GM19463 (cell line): ENCODE results near the gene MIGA2.
"Not testable (repeated sequence)": the region's sequence is repeated elsewhere in the genome, so short reads cannot be mapped to it uniquely, and the experiment has no call there.

ENCODE experiments used
- ATAC-seq: cut with Tn5 transposase; IDR thresholded peaks from one replicate; pipeline ENCODE4 v1.9.1; 2021; ENCODE audit warnings: mild to moderate bottlenecking, moderate library complexity; ENCODE audit not compliant: unreplicated experiment

Gene MIGA2

DNA sequence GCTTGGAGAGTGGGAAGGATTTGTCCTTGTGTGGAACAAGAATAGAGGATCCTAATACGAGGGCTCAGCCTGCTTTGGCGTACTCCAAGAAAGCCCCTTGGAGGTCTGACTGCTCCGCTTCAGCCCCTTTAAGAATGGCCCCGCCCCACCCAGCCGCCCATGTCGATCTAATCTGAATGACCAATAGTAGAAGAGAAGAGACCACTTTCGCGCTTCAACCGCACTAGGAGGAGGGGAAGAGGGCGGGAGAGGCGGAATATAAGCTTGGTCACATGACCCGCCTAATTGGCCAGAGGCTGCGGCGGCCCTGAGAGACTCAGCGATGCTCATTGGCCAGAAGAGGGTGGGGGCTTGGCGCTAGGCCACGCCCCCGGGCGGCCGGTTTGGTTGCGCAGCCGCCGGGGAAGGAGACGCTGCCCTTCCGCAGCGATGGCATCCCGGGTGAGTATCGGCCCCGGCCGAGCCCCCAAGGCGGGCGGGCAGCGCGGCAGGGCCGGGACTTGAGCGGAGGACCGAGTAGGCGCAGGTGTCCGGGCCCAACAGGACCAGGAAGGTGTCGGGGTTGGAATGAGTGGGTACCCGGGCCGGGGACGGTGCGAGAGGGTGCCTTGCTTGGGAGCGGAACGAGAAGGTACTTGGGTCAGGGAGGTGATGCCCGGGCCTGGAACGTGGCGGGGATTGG is at the start of gene MIGA2:
Gene MIGA2 (plus strand): TSS at position 386 of the 682 bp plus-strand sequence. CDS start 3,969 bp downstream, outside the sequence.
- peak; percentile 97 for ATAC-seq

DNA sequence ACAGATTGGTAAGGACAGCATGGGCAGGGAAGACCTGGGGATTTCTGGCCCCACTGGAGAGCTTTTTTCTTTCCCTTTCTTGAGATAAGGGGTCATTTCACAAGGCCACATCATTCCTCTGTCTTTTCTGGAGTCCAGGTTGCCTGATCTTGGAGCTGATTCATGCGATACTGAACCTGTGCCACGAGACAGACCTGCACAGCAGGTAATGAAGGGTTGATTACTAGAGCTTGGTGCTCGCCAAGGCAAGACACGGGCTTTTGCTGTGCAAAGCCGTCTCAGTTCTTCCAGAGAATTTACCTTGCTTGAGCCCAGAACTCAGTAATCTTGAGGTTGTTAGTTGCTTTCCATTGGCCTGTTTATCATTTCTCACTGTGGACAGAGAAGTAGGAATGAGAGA is 49.8 kb upstream of the MIGA2 start:
- no peak for ATAC-seq

DNA sequence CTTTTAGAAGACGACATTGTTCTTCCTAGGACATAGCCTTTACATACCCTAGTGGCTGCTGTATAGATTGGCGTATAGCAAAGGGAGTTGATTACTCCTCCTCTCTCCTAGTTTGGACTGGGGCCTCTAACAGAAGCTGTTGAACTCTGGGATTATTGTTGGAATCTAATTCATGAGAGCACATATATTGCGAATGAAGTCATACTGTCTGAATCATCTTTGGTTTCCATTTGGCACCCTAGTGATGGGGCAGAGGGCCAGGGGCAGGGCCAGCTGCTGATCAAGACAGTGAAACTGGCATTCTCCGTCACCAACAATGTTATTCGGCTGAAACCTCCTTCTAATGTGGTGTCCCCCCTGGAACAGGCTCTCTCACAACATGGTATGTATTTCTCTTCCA is 48.6 kb upstream of the MIGA2 start:
- ATAC-seq = no peak

GRCh38 chr9:128992995-128993394 is 43.4 kb upstream of the MIGA2 start:
- ATAC-seq = no peak

- ATAC-seq = no peak
Observed at GRCh38 chr9:128995791-128996190, 40.6 kb upstream of the MIGA2 start.

- no peak for ATAC-seq
Observed at GRCh38 chr9:128998462-128998861, 38.0 kb upstream of the MIGA2 start.

- ATAC-seq = no peak
Observed at GRCh38 chr9:128999581-129000206, 36.7 kb upstream of the MIGA2 start.

GRCh38 chr9:129001504-129002325 is 34.7 kb upstream of the MIGA2 start:
- no peak for ATAC-seq

DNA sequence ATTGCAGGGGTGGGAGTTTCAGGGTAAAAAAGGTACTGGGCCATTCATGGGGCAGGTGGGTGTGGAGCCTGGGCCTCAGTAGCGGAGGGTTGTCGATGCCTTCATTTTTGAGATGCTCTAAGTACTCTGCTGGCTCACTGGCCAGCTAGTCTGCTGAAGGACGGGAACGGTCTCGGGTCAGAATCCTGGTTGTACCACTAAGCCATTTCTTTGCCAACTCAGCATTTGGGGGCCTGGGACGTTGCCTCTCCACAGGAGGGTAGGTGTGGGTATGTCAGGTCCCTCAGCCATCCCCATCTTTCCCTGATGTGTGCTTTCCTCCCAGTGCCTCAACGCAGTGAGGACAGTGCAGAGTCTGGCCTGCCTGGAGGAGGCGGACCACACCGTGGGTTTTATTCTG is 33.4 kb upstream of the MIGA2 start:
- ATAC-seq = no peak

GRCh38 chr9:129004173-129004572 is 32.3 kb upstream of the MIGA2 start:
- ATAC-seq = not testable (repeated sequence)

DNA sequence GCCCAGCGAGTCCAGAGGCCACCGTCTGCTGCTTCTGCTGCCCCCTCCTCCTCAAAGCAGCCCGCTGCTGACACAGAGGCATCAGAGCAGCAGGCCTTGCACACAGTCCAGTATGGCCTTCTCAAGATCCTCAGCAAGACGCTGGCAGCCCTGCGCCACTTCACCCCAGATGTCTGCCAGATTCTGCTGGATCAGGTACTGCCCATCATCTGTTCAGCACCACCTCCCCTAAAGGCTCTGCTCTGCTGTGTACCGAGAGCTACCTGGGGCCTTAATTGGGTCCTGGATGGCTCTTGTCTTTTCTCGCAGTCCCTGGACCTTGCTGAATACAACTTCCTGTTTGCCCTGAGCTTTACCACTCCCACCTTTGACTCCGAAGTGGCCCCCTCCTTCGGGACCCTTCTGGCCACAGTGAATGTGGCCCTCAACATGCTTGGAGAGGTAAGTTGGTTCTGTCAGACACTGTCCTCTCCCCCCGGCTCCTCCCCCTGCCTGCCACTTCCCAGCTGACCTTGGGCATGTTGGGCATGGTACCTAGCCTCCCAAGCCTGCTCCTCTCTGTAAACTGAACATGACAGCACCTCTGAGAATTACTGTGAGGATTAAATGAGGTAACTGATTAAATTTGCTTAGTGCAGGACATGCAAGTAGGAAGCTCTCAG is 31.0 kb upstream of the MIGA2 start:
- no peak for ATAC-seq

GRCh38 chr9:129006328-129007034 is 29.9 kb upstream of the MIGA2 start:
- no peak for ATAC-seq

DNA sequence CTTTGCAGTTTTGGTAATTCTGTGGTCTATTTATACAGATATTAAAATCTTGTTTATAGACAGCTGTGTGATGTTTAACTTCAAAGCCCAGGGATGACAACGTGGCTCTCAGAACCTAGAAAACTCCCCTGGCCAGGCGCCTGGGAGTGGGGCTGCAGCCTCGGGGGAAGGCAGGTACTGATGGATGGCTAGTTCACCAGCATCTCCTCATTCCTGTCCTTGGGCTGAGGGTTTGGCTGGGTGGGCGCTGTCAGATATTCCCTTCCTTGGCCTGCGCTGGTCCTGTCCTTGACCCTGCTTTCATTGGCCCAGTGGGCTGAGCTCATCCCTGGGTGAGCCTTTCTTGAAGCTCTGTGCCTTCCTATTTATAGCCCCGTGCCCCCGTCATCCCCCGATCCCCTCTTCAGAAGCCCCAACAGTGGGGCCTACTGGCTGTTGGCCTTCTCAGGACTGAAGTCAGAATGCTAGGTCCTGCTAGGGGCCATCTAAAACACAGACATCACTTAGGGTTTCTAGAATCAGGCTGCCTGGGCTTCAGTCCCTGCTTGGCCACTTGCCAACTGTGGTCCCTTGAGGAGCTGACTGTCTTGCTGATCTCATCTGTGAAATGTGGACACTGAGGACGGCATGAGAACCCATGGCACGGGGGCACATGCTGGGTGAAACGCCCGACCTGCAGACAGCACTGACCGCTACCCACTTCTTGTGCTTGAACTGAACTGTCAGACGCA is 29.2 kb upstream of the MIGA2 start:
- ATAC-seq = no peak

DNA sequence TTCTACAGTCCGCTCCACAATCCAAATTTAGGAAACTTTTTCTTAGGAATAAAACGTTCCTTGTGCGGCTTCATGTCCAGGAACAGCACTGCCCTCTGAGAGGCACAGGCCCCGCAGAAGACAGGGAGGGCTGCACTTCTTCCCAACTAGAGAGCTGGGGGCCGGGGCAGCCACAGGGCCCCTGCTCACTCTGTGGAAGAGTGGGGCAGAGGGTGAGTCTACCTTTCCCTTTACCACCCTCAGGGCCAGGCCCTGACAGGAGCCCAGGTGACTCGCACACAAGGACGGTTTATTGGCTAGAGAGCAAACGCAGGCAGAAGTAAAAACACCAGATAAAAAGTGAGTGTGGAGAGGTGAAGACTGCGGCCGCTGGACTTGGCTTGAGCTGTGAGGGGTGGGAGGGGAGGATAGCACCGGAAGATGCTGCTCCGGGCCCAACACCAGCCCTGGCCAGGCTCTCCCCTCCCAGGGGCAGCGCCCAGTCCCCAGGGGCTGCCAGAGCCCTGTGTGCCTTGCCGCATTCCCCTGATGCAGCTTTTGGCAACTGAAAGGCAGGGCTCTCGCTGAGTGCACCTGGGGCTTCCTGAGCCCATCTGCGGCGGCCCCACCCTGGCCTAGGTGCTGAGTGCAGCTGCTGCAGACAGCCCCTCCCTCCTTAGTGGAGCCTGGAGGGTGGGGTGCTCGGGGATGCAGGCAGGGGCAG is 28.5 kb upstream of the MIGA2 start:
- no peak for ATAC-seq

GRCh38 chr9:129008469-129008965 is 27.9 kb upstream of the MIGA2 start:
- no peak for ATAC-seq

- no peak for ATAC-seq
Observed at GRCh38 chr9:129008986-129009583, 27.3 kb upstream of the MIGA2 start.

- ATAC-seq = no peak
Observed at GRCh38 chr9:129009584-129010141, 26.8 kb upstream of the MIGA2 start.

GRCh38 chr9:129010267-129010975 is 26.0 kb upstream of the MIGA2 start:
- no peak for ATAC-seq
